Lower leg skin (tissue), 3 donors: ENCODE data around the gene MYO1B.

ENCODE experiments used
- POLR2A ChIP-seq, 2 donors: fragments of 450-650 bp; IDR thresholded peaks; one replicate each; pipeline ENCODE4 v1.6.1; 2016 to 2017; ENCODE audit warnings: antibody characterized with exemption in 2 of 2, mild to moderate bottlenecking in 1 of 2, moderate library complexity in 1 of 2
- TF ChIP-seq, protein P1 (sequence below), 3 donors: fragments of 450-650 bp; IDR thresholded peaks; one replicate each; pipeline ENCODE4 v1.5.1; 2016; ENCODE audit warnings: antibody characterized with exemption in 3 of 3, mild to moderate bottlenecking in 3 of 3, moderate library complexity in 2 of 3

DNA sequence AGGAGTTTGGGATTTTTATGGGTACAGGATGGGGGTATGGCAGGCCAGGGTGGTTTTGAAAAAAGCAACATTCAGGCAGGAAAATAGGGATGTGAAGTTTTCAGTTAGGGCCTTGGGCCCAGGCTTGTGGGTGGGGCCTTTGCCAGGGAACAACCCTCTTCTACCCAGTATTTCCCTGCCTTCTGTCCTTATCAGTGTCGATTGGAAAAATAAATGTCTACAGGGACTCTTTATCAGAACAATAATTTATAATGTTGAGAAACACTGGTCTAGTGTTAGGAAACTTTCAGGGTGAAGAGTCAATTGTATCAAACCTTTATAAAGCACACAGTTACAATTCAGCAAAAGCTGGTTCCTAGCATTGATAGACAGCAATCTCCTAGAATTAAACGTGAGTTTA is 218.6 kb downstream of the MYO1B start:
- TF ChIP-seq, protein P1, sequence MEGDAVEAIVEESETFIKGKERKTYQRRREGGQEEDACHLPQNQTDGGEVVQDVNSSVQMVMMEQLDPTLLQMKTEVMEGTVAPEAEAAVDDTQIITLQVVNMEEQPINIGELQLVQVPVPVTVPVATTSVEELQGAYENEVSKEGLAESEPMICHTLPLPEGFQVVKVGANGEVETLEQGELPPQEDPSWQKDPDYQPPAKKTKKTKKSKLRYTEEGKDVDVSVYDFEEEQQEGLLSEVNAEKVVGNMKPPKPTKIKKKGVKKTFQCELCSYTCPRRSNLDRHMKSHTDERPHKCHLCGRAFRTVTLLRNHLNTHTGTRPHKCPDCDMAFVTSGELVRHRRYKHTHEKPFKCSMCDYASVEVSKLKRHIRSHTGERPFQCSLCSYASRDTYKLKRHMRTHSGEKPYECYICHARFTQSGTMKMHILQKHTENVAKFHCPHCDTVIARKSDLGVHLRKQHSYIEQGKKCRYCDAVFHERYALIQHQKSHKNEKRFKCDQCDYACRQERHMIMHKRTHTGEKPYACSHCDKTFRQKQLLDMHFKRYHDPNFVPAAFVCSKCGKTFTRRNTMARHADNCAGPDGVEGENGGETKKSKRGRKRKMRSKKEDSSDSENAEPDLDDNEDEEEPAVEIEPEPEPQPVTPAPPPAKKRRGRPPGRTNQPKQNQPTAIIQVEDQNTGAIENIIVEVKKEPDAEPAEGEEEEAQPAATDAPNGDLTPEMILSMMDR (IDR thresholded peaks at IDR 0.05) = no peak
- no peak for TF ChIP-seq POLR2A (IDR thresholded peaks at IDR 0.05)
